Daoy (cell line): ENCODE data around the gene TOR3A. TPM values are rescaled to one million over a fixed set of nuclear protein-coding genes. Genes with fewer than 3 reads are reported as not detected.

Experiments used
- total RNA-seq: library from RNA; depleted of rRNA; stranded (reverse); fragments of >200 nt; shearing (Covaris generic); gene quantifications from 2 replicates; pipeline ENCODE4 v1.2.3, GENCODE V29; 2014; rRNA removed

TOR3A gene
- total RNA-seq, 1 experiment from 2014 or later: 39.2 TPM

Other genes with a start within 250 kb of the TOR3A start
- not detected in 2 replicates for gene ANGPTL1, start 211.0 kb upstream of the TOR3A start, total RNA-seq
- gene FAM20B, start 56.2 kb upstream of the TOR3A start, total RNA-seq: 30.9 and 38.5 TPM in 2 replicates
- gene ABL2, start 147.6 kb downstream of the TOR3A start, total RNA-seq: 17.6 and 21.9 TPM in 2 replicates
- gene SOAT1, start 211.7 kb downstream of the TOR3A start, total RNA-seq: 15.9 and 16.2 TPM in 2 replicates